GM19395 (cell line): Measurements from ENCODE around the gene C6orf89.

Experiments used
- ATAC-seq: cut with Tn5 transposase; IDR thresholded peaks from one replicate; pipeline ENCODE4 v1.9.1; 2021; ENCODE audit warnings: mild to moderate bottlenecking, moderate library complexity; ENCODE audit not compliant: unreplicated experiment

C6orf89 gene

GRCh38 chr6:36967301-36967700 is 81.5 kb downstream of the C6orf89 start:
- no peak for ATAC-seq

GRCh38 chr6:36967757-36968156 is 82.0 kb downstream of the C6orf89 start:
- ATAC-seq, result no peak

- no peak for ATAC-seq
These were observed 82.7 kb downstream of the C6orf89 start for GRCh38 chr6:36968266-36968977.

- no peak for ATAC-seq
These were observed 83.5 kb downstream of the C6orf89 start for GRCh38 chr6:36969240-36969691.

GRCh38 chr6:36969988-36970891 is 84.5 kb downstream of the C6orf89 start:
- no peak for ATAC-seq

- ATAC-seq, result no peak
These were observed 85.4 kb downstream of the C6orf89 start for GRCh38 chr6:36970892-36971842.

GRCh38 chr6:36971921-36972673 is 86.3 kb downstream of the C6orf89 start:
- ATAC-seq, result no peak

GRCh38 chr6:36973190-36973589 is 87.4 kb downstream of the C6orf89 start:
- ATAC-seq, result no peak

GRCh38 chr6:36973647-36974046 is 87.9 kb downstream of the C6orf89 start:
- no peak for ATAC-seq

- no peak for ATAC-seq
These were observed 89.7 kb downstream of the C6orf89 start for GRCh38 chr6:36975231-36976006.

- ATAC-seq, result no peak
These were observed 90.2 kb downstream of the C6orf89 start for GRCh38 chr6:36976007-36976264.

GRCh38 chr6:36976509-36976908 is 90.8 kb downstream of the C6orf89 start:
- ATAC-seq, result no peak

- no peak for ATAC-seq
These were observed 91.2 kb downstream of the C6orf89 start for GRCh38 chr6:36976931-36977330.

- no peak for ATAC-seq
These were observed 91.8 kb downstream of the C6orf89 start for GRCh38 chr6:36977470-36977941.
